ENCODE results near the gene RBMY1F.
"Not testable (repeated sequence)": the region's sequence is repeated elsewhere in the genome, so short reads cannot be mapped to it uniquely, and the experiment has no call there.

The RBMY1F gene

GRCh38 chrY:22182823-22183222 lies at the start of gene RBMY1F:
RBMY1F (minus strand) TSS chrY:22182923; CDS start chrY:22180969, 1,954 bp downstream.
- not testable (repeated sequence) for FAIRE-seq; DNase-seq (ENCODE audit: low spot score)

GRCh38 chrY:22151144-22151543 lies 31.6 kb downstream of the RBMY1F start:
- not testable (repeated sequence) for FAIRE-seq; DNase-seq (ENCODE audit: low spot score)

- not testable (repeated sequence) for FAIRE-seq; DNase-seq (ENCODE audit: low spot score)
Measured at GRCh38 chrY:22141011-22141695, 41.6 kb downstream of the RBMY1F start.

GRCh38 chrY:22134719-22135118 lies 48.0 kb downstream of the RBMY1F start:
- not testable (repeated sequence) for DNase-seq (ENCODE audit: low spot score); FAIRE-seq

- not testable (repeated sequence) for FAIRE-seq; DNase-seq (ENCODE audit: low spot score)
Measured at GRCh38 chrY:22130494-22130893, 52.2 kb downstream of the RBMY1F start.
